ENCODE results near the gene SNRK.

The SNRK gene

GRCh38 chr3:43366481-43366880 is 80.1 kb downstream of the SNRK start:
- in situ Hi-C loops (cut with HindIII; ENCODE audit: low sequenced_read_pairs), result no loop called here
- TF ChIP-seq CTCF (IDR thresholded peaks at IDR 0.05; ENCODE audit: low read depth, low read length), result no peak
- no peak for DNase-seq (ENCODE audit: low read depth, low spot score)
- no peak overlapping the region for H3K4me3 ChIP-seq (ENCODE audit: low read depth, low read length)

- no peak overlapping the region for H3K4me3 ChIP-seq (ENCODE audit: low read depth, low read length)
- TF ChIP-seq CTCF (IDR thresholded peaks at IDR 0.05; ENCODE audit: low read depth, low read length), result no peak
- in situ Hi-C loops (cut with HindIII; ENCODE audit: low sequenced_read_pairs), result no loop called here
- DNase-seq (ENCODE audit: low read depth, low spot score), result no peak
Measured at GRCh38 chr3:43366885-43367284, 80.5 kb downstream of the SNRK start.

- no peak overlapping the region for H3K4me3 ChIP-seq (ENCODE audit: low read depth, low read length)
- DNase-seq (ENCODE audit: low read depth, low spot score), result no peak
- in situ Hi-C loops (cut with HindIII; ENCODE audit: low sequenced_read_pairs), result no loop called here
- no peak for TF ChIP-seq CTCF (IDR thresholded peaks at IDR 0.05; ENCODE audit: low read depth, low read length)
Measured at GRCh38 chr3:43369404-43370292, 83.3 kb downstream of the SNRK start.

GRCh38 chr3:43370293-43370980 is 84.1 kb downstream of the SNRK start:
- H3K4me3 ChIP-seq (ENCODE audit: low read depth, low read length), result no peak overlapping the region
- no peak for TF ChIP-seq CTCF (IDR thresholded peaks at IDR 0.05; ENCODE audit: low read depth, low read length)
- in situ Hi-C loops (cut with HindIII; ENCODE audit: low sequenced_read_pairs), result no loop called here
- no peak for DNase-seq (ENCODE audit: low read depth, low spot score)

GRCh38 chr3:43371494-43371893 is 85.2 kb downstream of the SNRK start:
- in situ Hi-C loops (cut with HindIII; ENCODE audit: low sequenced_read_pairs), result no loop called here
- TF ChIP-seq CTCF (IDR thresholded peaks at IDR 0.05; ENCODE audit: low read depth, low read length), result no peak
- H3K4me3 ChIP-seq (ENCODE audit: low read depth, low read length), result no peak overlapping the region
- DNase-seq (ENCODE audit: low read depth, low spot score), result no peak

GRCh38 chr3:43372007-43372740 is 85.8 kb downstream of the SNRK start:
- H3K4me3 ChIP-seq (ENCODE audit: low read depth, low read length), result no peak overlapping the region
- no peak for TF ChIP-seq CTCF (IDR thresholded peaks at IDR 0.05; ENCODE audit: low read depth, low read length)
- in situ Hi-C loops (cut with HindIII; ENCODE audit: low sequenced_read_pairs), result no loop called here
- no peak for DNase-seq (ENCODE audit: low read depth, low spot score)

Data from astrocyte of the spinal cord (primary cell).